SK-N-SH (cell line): ENCODE measurements around the gene LMO2.

Experiments used
- CHD2 ChIP-seq: fragments of 150-350 bp; IDR thresholded peaks from 2 replicates; pipeline ENCODE4 v1.6.1; 2018; ENCODE audit warnings: low read length; ENCODE audit not compliant: partially characterized antibody
- CTCF ChIP-seq: fragments of 200-600 bp; sonication (generic); IDR thresholded peaks from 2 replicates; pipeline ENCODE4 v1.6.1; 2017; ENCODE audit warnings: antibody characterized with exemption, mild to moderate bottlenecking, moderate library complexity
- FOXM1 ChIP-seq: IDR thresholded peaks from 2 replicates; pipeline ENCODE4 v1.4.0; 2012; ENCODE audit warnings: low read depth, mild to moderate bottlenecking
- GABPA ChIP-seq: IDR thresholded peaks from 2 replicates; pipeline ENCODE4 v1.4.0; 2012; ENCODE audit warnings: low read depth, mild to moderate bottlenecking
- GATA2 ChIP-seq: sonication (generic); formaldehyde crosslinking; IDR thresholded peaks from 2 replicates; pipeline ENCODE4 v1.5.0; 2020; ENCODE audit warnings: mild to moderate bottlenecking, missing genetic modification reagents
- NFIC ChIP-seq: IDR thresholded peaks from 2 replicates; pipeline ENCODE4 v1.4.0; 2012; ENCODE audit warnings: borderline replicate concordance
- POLR2AphosphoS5 ChIP-seq: IDR thresholded peaks from 2 replicates; pipeline ENCODE4 v1.6.1; 2012; ENCODE audit warnings: low read depth, low read length
- REST ChIP-seq: IDR thresholded peaks from 2 replicates; pipeline ENCODE4 v1.6.1; 2012; ENCODE audit warnings: mild to moderate bottlenecking, low read depth, low read length, moderate library complexity
- RFX5 ChIP-seq: IDR thresholded peaks from 2 replicates; pipeline ENCODE4 v1.6.1; 2012; ENCODE audit warnings: mild to moderate bottlenecking, improper control_type of control experiment, low read length
- TAF1 ChIP-seq: IDR thresholded peaks from 2 replicates; pipeline ENCODE4 v1.6.1; 2012; ENCODE audit warnings: low read depth, mild to moderate bottlenecking, low read length, moderate library complexity, borderline replicate concordance

- TF ChIP-seq NFIC (no peak), REST (no peak), TAF1 (no peak), GATA2 (CRISPR knock-in tag) (no peak), RFX5 (no peak), CHD2 (no peak), CTCF (no peak), GABPA (no peak), FOXM1 (no peak), POLR2AphosphoS5 (no peak)
These were observed 29.1 kb upstream of the LMO2 start for GRCh38 chr11:33920838-33921613.
